Uterus (tissue), 4 donors: Measurements from ENCODE around the gene CACNB4. TPM values are rescaled to one million over a fixed set of nuclear protein-coding genes. Genes with fewer than 3 reads are reported as not detected.
A peak's percentile ranks its signal among the peaks of the same experiment; 100 is the strongest.

ENCODE experiments used
- DNase-seq, 2 donors: peaks; one replicate each; pipeline ENCODE4 v3.0.0-alpha.2; 2019 to 2020
- H3K27ac ChIP-seq, 2 donors: fragments of 200-600 bp; sonication (generic); 1 replicate in 1 of 2; 2 replicates in 1 of 2; pipeline ENCODE4 v1.5.1; 2016 to 2018
- H3K27me3 ChIP-seq, 2 donors: fragments of 200-600 bp; sonication (generic); one replicate each; pipeline ENCODE4 v1.5.1; 2018 to 2019; ENCODE audit warnings: control low read depth in 1 of 2
- H3K36me3 ChIP-seq, 2 donors: fragments of 200-600 bp; sonication (generic); one replicate each; pipeline ENCODE4 v1.5.1; 2019; ENCODE audit warnings: control low read depth in 1 of 2
- H3K4me1 ChIP-seq, 2 donors: fragments of 200-600 bp; sonication (generic); one replicate each; pipeline ENCODE4 v1.5.1; 2018 to 2019; ENCODE audit warnings: control low read depth in 1 of 2
- H3K4me3 ChIP-seq, 2 donors: fragments of 200-600 bp; sonication (generic); 1 replicate in 1 of 2; 2 replicates in 1 of 2; pipeline ENCODE4 v1.5.1; 2018 to 2019; ENCODE audit warnings: mild to moderate bottlenecking in 1 of 2
- H3K9me3 ChIP-seq, 2 donors: fragments of 200-600 bp; sonication (generic); one replicate each; pipeline ENCODE4 v1.5.1; 2019; ENCODE audit warnings: control low read depth in 1 of 2
- CTCF ChIP-seq, 4 experiments: fragments of 200-600 bp in 2 of 4; fragments of 450-650 bp in 2 of 4; sonication (generic) in 2 of 4; IDR thresholded peaks; one replicate each; pipeline ENCODE4 v1.5.1; 2016 to 2019; ENCODE audit warnings: antibody characterized with exemption in 4 of 4, mild to moderate bottlenecking in 2 of 4, moderate library complexity in 1 of 4
- POLR2A ChIP-seq, 2 donors: fragments of 450-650 bp; IDR thresholded peaks; one replicate each; pipeline ENCODE4 v1.6.1; 2016; ENCODE audit warnings: antibody characterized with exemption in 2 of 2, mild to moderate bottlenecking in 1 of 2, moderate library complexity in 1 of 2
- intact Hi-C: fragments of 100-400 bp; cut with DNase I; formaldehyde crosslinking; loops from one replicate; pipeline ENCODE4 v1.15.1; 2023; ENCODE audit warnings: low total_unique reads
- total RNA-seq, 4 donors: library from RNA; depleted of rRNA in 3 of 4; stranded (reverse); fragments of >200 nt in 3 of 4; gene quantifications; one replicate each; pipeline versions ENCODE4 v1.1.0 to v1.2.4, GENCODE V29; 2014 to 2023
- donor health status: DM: yes; HTN: yes; CAD: no.

The CACNB4 gene
- total RNA-seq, 4 donors from 2014 or later = 0.26 to 14.0 (median 1.6) TPM

- H3K36me3 ChIP-seq = no peaks in the 10 kb centered on the region
- intact Hi-C loops = no loop called here
These were observed 4.4 kb upstream of the CACNB4 start for GRCh38 chr2:152103271-152103670.

GRCh38 chr2:152100961-152101360 lies 2.1 kb upstream of the CACNB4 start:
- Histone ChIP-seq H3K4me3 (no peak overlapping the region), H3K36me3 (no peaks in the 10 kb centered on the region), H3K27me3 (peaks cover 0 to 3% of the 10 kb centered on the region in 2 donors), H3K9me3 (no peaks in the 10 kb centered on the region), H3K27ac (no peak overlapping the region), H3K4me1 (no peaks in the 10 kb centered on the region)
- TF ChIP-seq CTCF (IDR thresholded peaks at IDR 0.05) (no peak), POLR2A (IDR thresholded peaks at IDR 0.05) (no peak)
- DNase-seq = no peak
- intact Hi-C loops = no loop called here

More at GRCh38 chr2:152103271-152103670, 4.4 kb upstream of the CACNB4 start:
- Histone ChIP-seq H3K27ac (no peak overlapping the region), H3K4me1 (no peaks in the 10 kb centered on the region), H3K4me3 (no peak overlapping the region), H3K9me3 (no peaks in the 10 kb centered on the region), H3K27me3 (peaks cover 0 to 3% of the 10 kb centered on the region in 2 donors)
- no peak for DNase-seq
- no peak for TF ChIP-seq CTCF (IDR thresholded peaks at IDR 0.05)
- TF ChIP-seq POLR2A (IDR thresholded peaks at IDR 0.05) = no peak

- no peaks in the 10 kb centered on the region for H3K9me3 ChIP-seq
- peaks cover 0 to 3% of the 10 kb centered on the region in 2 donors for H3K27me3 ChIP-seq
- H3K36me3 ChIP-seq = no peaks in the 10 kb centered on the region
- intact Hi-C loops = no loop called here
- TF ChIP-seq POLR2A (IDR thresholded peaks at IDR 0.05) (no peak), CTCF (IDR thresholded peaks at IDR 0.05) (no peak)
- DNase-seq = no peak
- no peak overlapping the region for H3K27ac ChIP-seq
- no peaks in the 10 kb centered on the region for H3K4me1 ChIP-seq
- peak overlapping the region; percentile 50 to 56 for H3K4me3 ChIP-seq
These were observed 665 bp upstream of the CACNB4 start for GRCh38 chr2:152099367-152100050.

GRCh38 chr2:152097801-152098495 lies 896 bp downstream of the CACNB4 start:
- peak overlapping the region; percentile 33 to 64 for H3K27ac ChIP-seq
- intact Hi-C loops = no loop called here
- no peaks in the 10 kb centered on the region for H3K4me1 ChIP-seq
- TF ChIP-seq POLR2A (IDR thresholded peaks at IDR 0.05) = no peak
- no peak for TF ChIP-seq CTCF (IDR thresholded peaks at IDR 0.05)
- H3K9me3 ChIP-seq = no peaks in the 10 kb centered on the region
- peak overlapping the region; percentile 50 to 56 for H3K4me3 ChIP-seq
- H3K27me3 ChIP-seq = peaks cover 0 to 3% of the 10 kb centered on the region in 2 donors
- no peaks in the 10 kb centered on the region for H3K36me3 ChIP-seq
- DNase-seq = peak in 1 of 2 donors; percentile 24

GRCh38 chr2:152097290-152097800 lies 1.5 kb downstream of the CACNB4 start:
- intact Hi-C loops = no loop called here

More at GRCh38 chr2:152097290-152097800, 1.5 kb downstream of the CACNB4 start:
- Histone ChIP-seq H3K36me3 (no peaks in the 10 kb centered on the region), H3K27ac (peak overlapping the region; percentile 33 to 64), H3K9me3 (no peaks in the 10 kb centered on the region), H3K4me3 (peak overlapping the region; percentile 50 to 56), H3K27me3 (peaks cover 0 to 3% of the 10 kb centered on the region in 2 donors), H3K4me1 (no peaks in the 10 kb centered on the region)
- peak in 1 of 2 donors; percentile 20 for DNase-seq
- TF ChIP-seq POLR2A (IDR thresholded peaks at IDR 0.05) = no peak
- TF ChIP-seq CTCF (IDR thresholded peaks at IDR 0.05) = no peak
